HepG2 (cell line): Measurements from ENCODE around the gene CREBBP. TPM values are rescaled to one million over a fixed set of nuclear protein-coding genes. Genes with fewer than 3 reads are reported as not detected.
A peak's percentile ranks its signal among the peaks of the same experiment; 100 is the strongest.

Source experiments
- ARID4A ChIP-seq: sonication (generic); formaldehyde crosslinking; IDR thresholded peaks from 2 replicates; pipeline ENCODE4 v1.5.0; 2020; ENCODE audit warnings: mild to moderate bottlenecking, missing genetic modification reagents, borderline replicate concordance
- BCLAF1 ChIP-seq: fragments of 450-650 bp; IDR thresholded peaks from 2 replicates; pipeline ENCODE4 v1.6.1; 2017; ENCODE audit warnings: mild to moderate bottlenecking
- DPF2 ChIP-seq: sonication (generic); formaldehyde crosslinking; IDR thresholded peaks from 2 replicates; pipeline ENCODE4 v1.4.0; 2020; ENCODE audit warnings: mild to moderate bottlenecking, low read depth, missing genetic modification reagents, borderline replicate concordance
- GATAD1 ChIP-seq: IDR thresholded peaks from 2 replicates; pipeline ENCODE4 v1.6.1; 2016; ENCODE audit warnings: missing genetic modification reagents, missing compliant biosample characterization
- GFI1 ChIP-seq: sonication (generic); formaldehyde crosslinking; IDR thresholded peaks from 2 replicates; pipeline ENCODE4 v1.5.0; 2020; ENCODE audit warnings: missing genetic modification reagents, mild to moderate bottlenecking, borderline replicate concordance
- MBNL3 ChIP-seq: fragments of 250-450 bp; sonication (Bioruptor Pico); conservative IDR thresholded peaks from 2 replicates; pipeline ENCODE4 v1.8.0; 2022; ENCODE audit warnings: mild to moderate bottlenecking, inconsistent platforms
- ZFP91 ChIP-seq: sonication (generic); formaldehyde crosslinking; IDR thresholded peaks from 2 replicates; pipeline ENCODE4 v1.9.0; 2022; ENCODE audit warnings: missing genetic modification reagents, mild to moderate bottlenecking, borderline replicate concordance
- ZNF10 ChIP-seq: sonication (generic); formaldehyde crosslinking; IDR thresholded peaks from 2 replicates; pipeline ENCODE4 v1.4.0; 2020; ENCODE audit warnings: mild to moderate bottlenecking, low read depth, missing genetic modification reagents, borderline replicate concordance
- ZNF160 ChIP-seq: sonication (generic); formaldehyde crosslinking; IDR thresholded peaks from 2 replicates; pipeline ENCODE4 v1.8.0; 2022; ENCODE audit warnings: mild to moderate bottlenecking, inconsistent platforms, missing genetic modification reagents
- ZNF253 ChIP-seq: sonication (generic); formaldehyde crosslinking; IDR thresholded peaks from 2 replicates; pipeline ENCODE4 v1.8.0; 2022; ENCODE audit warnings: mild to moderate bottlenecking, missing genetic modification reagents, borderline replicate concordance
- ZNF362 ChIP-seq: sonication (generic); formaldehyde crosslinking; IDR thresholded peaks from 2 replicates; pipeline ENCODE4 v1.4.0; 2020; ENCODE audit warnings: missing genetic modification reagents, mild to moderate bottlenecking, borderline replicate concordance
- polyA plus RNA-seq, 8 experiments: library from polyadenylated mRNA; depleted of rRNA in 3 of 8; stranded (reverse) in 7 of 8; unstranded in 1 of 8; fragments of >200 nt; fragmentation: Illumina TruSeq in 4 of 8; extraction: Trizol in 4 of 8; gene quantifications; 2 replicates each; pipeline versions ENCODE4 v1.2.1 to v1.2.3, GENCODE V29; 2011 to 2016; ENCODE audit warnings: low read depth in 4 of 8, missing spikeins in 1 of 8, mixed read lengths in 1 of 8; ENCODE audit not compliant: insufficient read depth in 1 of 8
- total RNA-seq, 5 experiments: library from RNA; depleted of rRNA; stranded (reverse); fragments of >200 nt; fragmentation: Illumina TruSeq; extraction: Trizol; gene quantifications; 2 replicates each; pipeline ENCODE4 v1.2.3, GENCODE V29; 2016; ENCODE audit warnings: low read depth in 1 of 5

The CREBBP gene
- total and polyA plus RNA-seq, 2 of the 13 experiments (the other 11 are each of a cell fraction or from before 2014, with no cell fraction given), result 5.3 to 10.4 TPM

- TF ChIP-seq ZFP91, result no peak
- peak; percentile 78; the same call in 1 of the 2 replicates for TF ChIP-seq GFI1 (CRISPR knock-in tag)
- no peak for TF ChIP-seq MBNL3 (CRISPR knock-in tag)
- TF ChIP-seq ZNF10 (CRISPR knock-in tag), result no peak
- TF ChIP-seq DPF2 (CRISPR knock-in tag), result peak; percentile 82
- TF ChIP-seq ZNF160 (CRISPR knock-in tag), result no peak
- no peak for TF ChIP-seq ZNF253
- peak; percentile 83 for TF ChIP-seq ARID4A (CRISPR knock-in tag)
- TF ChIP-seq ZNF362 (CRISPR knock-in tag), result no peak
- TF ChIP-seq BCLAF1, result no peak
- TF ChIP-seq GATAD1 (CRISPR knock-in tag), result no peak
These were observed 23.1 kb downstream of the CREBBP start (continued) for GRCh38 chr16:3857189-3858043.
